Omental fat pad (tissue), 4 donors: ENCODE results near the gene SYAP1. TPM values are rescaled to one million over a fixed set of nuclear protein-coding genes. Genes with fewer than 3 reads are reported as not detected.
"Not testable (repeated sequence)": the region's sequence is repeated elsewhere in the genome, so short reads cannot be mapped to it uniquely, and the experiment has no call there.

Source experiments
- ATAC-seq: fragments of 150-250 bp; one replicate; pipeline ENCODE4 v1.9.1; 2016; ENCODE audit warnings: mild to moderate bottlenecking, moderate library complexity; ENCODE audit not compliant: low FRiP score
- DNase-seq: peaks from one replicate; pipeline ENCODE4 v3.0.0-alpha.2; 2019; ENCODE audit warnings: low spot score
- total RNA-seq, 4 donors: library from RNA; depleted of rRNA; stranded (reverse); fragments of >200 nt; gene quantifications; one replicate each; pipeline ENCODE4 v1.1.0, GENCODE V29; 2016
- TF ChIP-seq, protein P1 (sequence below), 3 donors: fragments of 450-650 bp; IDR thresholded peaks; one replicate each; pipeline ENCODE4 v1.5.1; 2016 to 2017; ENCODE audit warnings: antibody characterized with exemption in 3 of 3, mild to moderate bottlenecking in 3 of 3, moderate library complexity in 2 of 3

SYAP1 gene
- total RNA-seq, 4 donors from 2014 or later: 15.0 to 33.5 (median 25.1) TPM

GRCh38 chrX:16743604-16744325 is 24.4 kb downstream of the SYAP1 start:
- TF ChIP-seq, protein P1, sequence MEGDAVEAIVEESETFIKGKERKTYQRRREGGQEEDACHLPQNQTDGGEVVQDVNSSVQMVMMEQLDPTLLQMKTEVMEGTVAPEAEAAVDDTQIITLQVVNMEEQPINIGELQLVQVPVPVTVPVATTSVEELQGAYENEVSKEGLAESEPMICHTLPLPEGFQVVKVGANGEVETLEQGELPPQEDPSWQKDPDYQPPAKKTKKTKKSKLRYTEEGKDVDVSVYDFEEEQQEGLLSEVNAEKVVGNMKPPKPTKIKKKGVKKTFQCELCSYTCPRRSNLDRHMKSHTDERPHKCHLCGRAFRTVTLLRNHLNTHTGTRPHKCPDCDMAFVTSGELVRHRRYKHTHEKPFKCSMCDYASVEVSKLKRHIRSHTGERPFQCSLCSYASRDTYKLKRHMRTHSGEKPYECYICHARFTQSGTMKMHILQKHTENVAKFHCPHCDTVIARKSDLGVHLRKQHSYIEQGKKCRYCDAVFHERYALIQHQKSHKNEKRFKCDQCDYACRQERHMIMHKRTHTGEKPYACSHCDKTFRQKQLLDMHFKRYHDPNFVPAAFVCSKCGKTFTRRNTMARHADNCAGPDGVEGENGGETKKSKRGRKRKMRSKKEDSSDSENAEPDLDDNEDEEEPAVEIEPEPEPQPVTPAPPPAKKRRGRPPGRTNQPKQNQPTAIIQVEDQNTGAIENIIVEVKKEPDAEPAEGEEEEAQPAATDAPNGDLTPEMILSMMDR (IDR thresholded peaks at IDR 0.05): no peak
- ATAC-seq: no peak
- DNase-seq: no peak

- ATAC-seq (no peak), DNase-seq (no peak)
- TF ChIP-seq, protein P1 (IDR thresholded peaks at IDR 0.05): no peak
These were observed 25.7 kb downstream of the SYAP1 start for GRCh38 chrX:16745102-16745501.

DNA sequence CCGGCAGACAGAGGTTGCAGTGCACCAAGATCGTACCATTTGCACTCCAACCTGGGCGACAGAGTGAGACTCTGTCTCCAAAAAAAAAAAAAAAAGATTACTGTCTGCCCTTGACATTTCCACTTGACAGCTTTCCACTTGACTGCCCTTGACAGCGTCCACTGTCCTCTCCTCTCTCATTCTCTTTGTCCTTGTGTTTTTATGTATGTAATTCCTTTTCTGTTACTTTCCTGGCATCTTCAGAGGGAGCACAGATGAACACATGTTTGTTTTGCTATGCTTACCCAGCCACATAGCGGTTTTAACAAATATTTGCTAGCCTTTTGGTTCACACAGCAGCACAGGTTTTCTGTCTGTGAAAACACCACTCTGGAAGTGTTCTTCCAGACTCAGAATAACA is 26.2 kb downstream of the SYAP1 start:
- DNase-seq (no peak), ATAC-seq (no peak)
- TF ChIP-seq, protein P1 (IDR thresholded peaks at IDR 0.05): no peak

DNA sequence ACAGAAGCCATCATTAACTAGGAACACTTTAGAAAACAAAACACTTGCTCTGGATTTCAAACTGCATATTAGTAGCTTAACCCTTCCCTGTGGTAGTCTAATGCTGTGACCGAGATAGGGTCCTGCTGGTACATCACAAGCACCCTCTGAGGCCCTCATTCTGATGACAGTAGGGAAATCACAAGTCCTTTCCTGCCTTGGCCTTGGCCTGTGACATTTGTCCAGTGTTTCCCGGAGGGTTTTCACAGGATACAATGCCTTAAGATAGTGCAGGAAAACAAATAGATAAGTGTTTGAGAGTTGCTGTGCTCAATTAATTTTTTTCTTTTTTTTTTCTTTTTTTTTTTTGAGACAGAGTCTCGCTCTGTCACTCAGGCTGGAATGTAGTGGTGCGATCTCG is 29.0 kb downstream of the SYAP1 start:
- no peak for ATAC-seq
- TF ChIP-seq, protein P1 (IDR thresholded peaks at IDR 0.05): no peak
- DNase-seq: no peak

DNA sequence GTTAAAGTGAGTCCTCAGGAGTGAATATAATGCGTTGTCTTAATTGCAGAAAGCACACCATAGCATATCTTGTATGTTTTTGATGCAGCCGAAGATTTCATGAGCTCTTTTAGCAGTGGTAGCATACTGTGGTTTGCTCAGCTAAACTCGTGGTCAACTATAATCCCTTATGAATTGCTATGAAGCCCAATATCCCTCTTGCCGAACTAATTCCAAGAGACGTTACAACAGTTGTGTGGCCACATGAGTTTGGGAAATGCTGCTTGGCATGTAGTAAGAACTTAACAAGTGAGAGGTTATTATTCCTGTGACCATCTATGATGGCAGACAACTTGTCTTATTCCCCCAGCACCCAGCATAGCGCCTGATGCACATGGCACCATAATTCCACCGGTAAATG is 30.7 kb downstream of the SYAP1 start:
- TF ChIP-seq, protein P1 (IDR thresholded peaks at IDR 0.05): no peak
- DNase-seq (no peak), ATAC-seq (no peak)

- ATAC-seq (no peak), DNase-seq (no peak)
- TF ChIP-seq, protein P1 (IDR thresholded peaks at IDR 0.05): no peak
These were observed 34.6 kb downstream of the SYAP1 start for GRCh38 chrX:16754019-16754418.

- ATAC-seq: no peak
- TF ChIP-seq, protein P1 (IDR thresholded peaks at IDR 0.05): no peak
- no peak for DNase-seq
These were observed 37.3 kb downstream of the SYAP1 start for GRCh38 chrX:16756724-16757123.

DNA sequence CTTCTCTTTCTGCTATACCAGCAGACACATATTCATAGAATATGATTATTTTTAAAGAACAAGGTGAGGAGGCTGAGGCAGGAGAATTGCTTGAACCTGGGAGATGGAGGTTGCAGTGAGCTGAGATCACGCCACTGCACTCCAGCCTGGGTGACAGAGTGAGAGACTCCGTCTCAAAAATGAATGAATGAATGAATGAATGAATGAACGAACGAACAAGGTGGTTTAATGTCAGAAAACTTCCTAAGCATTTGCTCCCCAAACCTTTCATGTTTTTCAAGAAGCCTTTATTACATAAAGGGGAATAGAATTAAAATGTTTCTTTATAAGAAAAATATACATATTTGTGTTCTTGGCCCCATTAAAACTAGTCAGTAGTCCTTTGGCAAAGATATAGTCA is 42.1 kb downstream of the SYAP1 start:
- ATAC-seq, DNase-seq: not testable (repeated sequence)
